ENCODE results near the gene FGD6. TPM values are rescaled to one million over a fixed set of nuclear protein-coding genes. Genes with fewer than 3 reads are reported as not detected.

The FGD6 gene
- total RNA-seq, 1 experiment from 2014 or later: 1.1 TPM

- peak; percentile 14 for DNase-seq (ENCODE audit: low read depth, low spot score)
- in situ Hi-C loops (cut with HindIII; ENCODE audit: low pct_unique_long_range_greater_than_20kb, low sequenced_read_pairs): no loop called here
These were observed 1.3 kb downstream of the FGD6 start for GRCh38 chr12:95215949-95216348.

DNA sequence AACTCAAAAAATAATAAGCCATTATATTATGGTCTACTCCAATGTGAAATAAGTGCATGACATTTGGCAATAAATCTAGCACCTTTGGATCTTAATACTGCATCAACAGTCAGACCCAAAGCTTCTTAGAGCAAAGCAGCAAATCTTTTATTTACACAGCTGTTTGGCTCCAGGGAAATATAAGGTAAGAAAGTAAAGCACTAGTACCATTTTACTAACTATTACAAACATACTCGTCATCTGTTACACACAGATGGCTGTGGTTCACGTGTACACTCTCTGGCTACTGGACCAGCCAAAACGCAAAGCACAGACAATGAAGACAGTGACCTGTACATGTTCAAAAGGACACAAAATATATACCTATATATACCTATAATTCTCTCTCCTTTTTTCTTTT is 2.8 kb downstream of the FGD6 start:
- in situ Hi-C loops (cut with HindIII; ENCODE audit: low pct_unique_long_range_greater_than_20kb, low sequenced_read_pairs): no loop called here
- no peak for DNase-seq (ENCODE audit: low read depth, low spot score)

DNA sequence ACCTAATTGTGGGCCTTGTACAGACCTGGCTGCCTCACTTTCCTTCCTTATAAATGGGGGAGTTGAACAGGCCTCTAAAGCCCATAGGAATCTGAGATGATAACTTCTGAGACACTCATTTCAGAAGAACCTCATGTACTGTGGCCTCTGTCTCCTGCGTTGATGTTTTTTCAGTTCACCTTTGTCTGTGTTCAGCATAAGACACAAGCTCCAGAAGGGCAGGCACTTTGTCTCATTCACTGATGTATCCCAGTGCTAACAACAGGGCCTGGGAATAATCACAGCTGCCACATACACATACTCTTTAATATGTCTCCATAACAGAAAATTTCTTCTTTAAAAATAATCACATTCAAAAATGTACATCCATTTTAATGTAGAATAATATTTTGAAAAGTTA is 3.3 kb downstream of the FGD6 start:
- DNase-seq (ENCODE audit: low read depth, low spot score): no peak
- in situ Hi-C loops (cut with HindIII; ENCODE audit: low pct_unique_long_range_greater_than_20kb, low sequenced_read_pairs): no loop called here

- in situ Hi-C loops (cut with HindIII; ENCODE audit: low pct_unique_long_range_greater_than_20kb, low sequenced_read_pairs): no loop called here
- DNase-seq (ENCODE audit: low read depth, low spot score): no peak
These were observed 4.1 kb downstream of the FGD6 start for GRCh38 chr12:95213119-95213518.

DNA sequence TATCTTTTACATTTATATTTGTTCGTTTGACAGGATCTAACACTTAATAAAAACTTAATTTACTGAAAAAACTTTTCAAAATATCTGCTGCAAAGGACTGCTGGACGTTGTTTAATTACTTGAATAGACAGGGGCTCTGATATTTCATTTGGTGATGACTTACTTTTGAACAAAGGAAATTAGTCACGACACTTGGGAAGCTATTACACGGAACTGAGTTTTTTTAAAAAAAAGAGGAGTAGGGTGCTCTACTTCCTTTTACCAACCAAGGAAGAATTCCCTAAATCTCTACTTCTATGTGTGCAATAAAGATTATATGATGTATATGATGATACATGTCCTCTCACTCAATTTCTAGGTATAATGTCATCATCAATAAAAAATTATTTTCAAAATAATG is 4.7 kb downstream of the FGD6 start:
- in situ Hi-C loops (cut with HindIII; ENCODE audit: low pct_unique_long_range_greater_than_20kb, low sequenced_read_pairs): no loop called here

GRCh38 chr12:95208678-95209077 is 8.6 kb downstream of the FGD6 start:
- in situ Hi-C loops (cut with HindIII; ENCODE audit: low pct_unique_long_range_greater_than_20kb, low sequenced_read_pairs): no loop called here
- DNase-seq (ENCODE audit: low read depth, low spot score): no peak

More for the DNA sequence above, 4.7 kb downstream of the FGD6 start:
- DNase-seq (ENCODE audit: low read depth, low spot score): no peak

DNA sequence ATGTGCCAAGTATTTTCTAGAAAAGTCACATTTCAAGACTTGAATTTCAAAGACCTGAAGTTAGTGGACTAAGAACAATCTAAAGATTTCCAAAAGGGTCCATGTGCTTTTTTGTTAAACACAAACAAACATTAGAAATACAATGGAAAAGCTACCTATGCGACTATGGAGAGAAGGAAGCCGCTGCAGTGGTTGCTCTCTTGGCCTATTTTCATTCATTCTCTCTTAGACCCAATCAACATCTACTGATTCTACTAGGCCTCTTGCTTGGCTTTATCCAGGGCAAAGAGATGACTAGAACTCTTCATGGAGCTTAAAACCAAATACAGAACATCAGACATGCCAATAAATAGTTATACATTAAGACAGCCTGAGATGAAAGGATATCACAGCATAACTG is 9.9 kb downstream of the FGD6 start:
- in situ Hi-C loops (cut with HindIII; ENCODE audit: low pct_unique_long_range_greater_than_20kb, low sequenced_read_pairs): no loop called here
- no peak for DNase-seq (ENCODE audit: low read depth, low spot score)

- DNase-seq (ENCODE audit: low read depth, low spot score): no peak
- in situ Hi-C loops (cut with HindIII; ENCODE audit: low pct_unique_long_range_greater_than_20kb, low sequenced_read_pairs): no loop called here
These were observed 10.4 kb downstream of the FGD6 start for GRCh38 chr12:95206916-95207315.

DNA sequence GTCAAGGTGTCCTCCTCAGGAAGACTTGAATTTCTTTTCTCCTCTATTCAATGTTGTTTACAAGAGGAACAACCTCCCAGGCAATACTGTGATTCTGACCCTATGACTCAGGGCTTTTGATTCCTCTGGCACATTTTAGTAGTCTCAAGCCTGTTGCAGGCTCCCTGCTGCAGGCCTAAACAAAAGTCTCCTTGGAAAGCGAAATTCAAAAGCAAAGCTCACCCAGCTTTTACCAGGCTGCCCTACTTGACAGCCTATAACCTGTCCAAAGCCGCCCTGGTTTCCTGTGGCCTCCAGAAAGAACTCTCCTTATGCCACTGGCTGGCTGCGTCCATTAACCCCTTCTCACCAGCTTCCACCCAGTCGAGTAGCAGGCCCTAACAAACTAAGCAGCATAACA is 11.6 kb downstream of the FGD6 start:
- in situ Hi-C loops (cut with HindIII; ENCODE audit: low pct_unique_long_range_greater_than_20kb, low sequenced_read_pairs): no loop called here

GRCh38 chr12:95205016-95205624 is 12.1 kb downstream of the FGD6 start:
- in situ Hi-C loops (cut with HindIII; ENCODE audit: low pct_unique_long_range_greater_than_20kb, low sequenced_read_pairs): no loop called here
- no peak for DNase-seq (ENCODE audit: low read depth, low spot score)

More for the DNA sequence above, 11.6 kb downstream of the FGD6 start:
- peak; percentile 7 for DNase-seq (ENCODE audit: low read depth, low spot score)

DNA sequence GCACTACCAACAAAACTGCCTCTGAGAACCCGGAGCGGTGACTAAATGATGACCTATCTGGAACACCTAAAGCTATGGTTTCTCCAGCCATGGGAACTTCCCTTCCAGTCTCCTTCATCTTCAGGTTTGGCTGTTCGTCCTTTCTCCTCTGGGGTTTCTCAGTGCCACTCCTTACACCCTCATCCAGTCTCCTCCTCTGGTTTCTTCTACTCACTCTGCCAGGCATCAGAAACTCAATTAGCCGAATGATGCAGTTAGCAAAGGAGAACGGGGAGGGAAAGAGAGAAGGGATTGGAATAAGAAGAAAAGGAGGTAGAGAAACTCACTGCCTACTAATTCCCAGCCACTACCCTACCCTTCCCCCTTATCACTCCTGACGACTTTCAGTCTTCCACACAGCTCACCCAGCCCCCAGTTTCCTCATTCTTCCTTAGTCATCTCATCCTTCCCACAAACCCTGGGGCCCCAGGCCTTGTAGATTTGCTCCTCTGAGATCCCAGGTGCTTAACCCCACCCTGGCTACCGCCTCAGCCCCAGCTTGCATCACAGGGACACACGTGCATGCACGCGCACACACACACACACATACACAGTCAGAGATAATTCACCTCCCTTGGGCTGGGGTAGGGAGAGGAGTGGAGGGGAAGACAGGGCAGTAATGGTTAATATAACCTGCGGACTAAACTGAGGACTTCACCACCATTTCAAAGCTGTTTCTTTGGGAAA is 13.0 kb downstream of the FGD6 start:
- DNase-seq (ENCODE audit: low read depth, low spot score): no peak
- in situ Hi-C loops (cut with HindIII; ENCODE audit: low pct_unique_long_range_greater_than_20kb, low sequenced_read_pairs): no loop called here

GRCh38 chr12:95203487-95204030 is 13.7 kb downstream of the FGD6 start:
- in situ Hi-C loops (cut with HindIII; ENCODE audit: low pct_unique_long_range_greater_than_20kb, low sequenced_read_pairs): no loop called here
- no peak for DNase-seq (ENCODE audit: low read depth, low spot score)

DNA sequence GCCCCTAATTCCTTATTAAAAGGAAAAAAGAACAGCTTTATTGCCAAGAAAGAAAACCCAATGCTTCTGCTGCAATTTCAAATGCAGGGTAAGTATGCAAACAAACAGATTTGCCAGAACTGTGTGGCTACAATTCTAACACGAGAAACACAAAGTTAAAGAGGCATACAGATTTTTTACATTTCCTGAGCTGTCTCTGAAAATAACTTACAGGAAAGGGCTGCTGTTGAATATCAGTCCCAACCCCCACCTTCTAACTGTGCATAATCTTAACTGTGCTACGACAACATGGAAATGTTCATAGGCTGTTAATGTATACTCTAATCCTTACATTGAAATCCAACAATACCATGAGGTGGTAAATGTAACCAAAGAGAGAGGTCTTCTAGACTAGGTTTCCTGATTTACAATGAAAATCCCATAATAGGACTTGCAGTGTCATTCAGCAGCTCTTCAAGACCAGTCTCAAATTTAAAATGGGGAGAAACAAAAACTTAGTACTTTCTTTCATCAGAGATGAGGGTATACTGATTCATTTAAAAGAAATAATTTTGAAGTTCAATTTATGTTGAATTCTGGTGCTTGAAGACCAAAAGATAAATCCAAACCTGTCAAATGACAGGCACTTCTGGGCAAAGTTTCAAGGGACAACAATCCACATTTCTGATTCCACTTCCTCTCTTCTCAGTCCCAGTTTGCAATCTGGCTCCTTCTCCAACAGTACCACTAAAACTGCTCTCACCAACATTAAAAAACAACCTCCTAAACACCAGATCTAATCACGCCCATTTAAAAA is 14.4 kb downstream of the FGD6 start:
- no peak for DNase-seq (ENCODE audit: low read depth, low spot score)
- in situ Hi-C loops (cut with HindIII; ENCODE audit: low pct_unique_long_range_greater_than_20kb, low sequenced_read_pairs): no loop called here

- in situ Hi-C loops (cut with HindIII; ENCODE audit: low pct_unique_long_range_greater_than_20kb, low sequenced_read_pairs): no loop called here
- DNase-seq (ENCODE audit: low read depth, low spot score): no peak
These were observed 16.1 kb downstream of the FGD6 start for GRCh38 chr12:95201056-95201670.

DNA sequence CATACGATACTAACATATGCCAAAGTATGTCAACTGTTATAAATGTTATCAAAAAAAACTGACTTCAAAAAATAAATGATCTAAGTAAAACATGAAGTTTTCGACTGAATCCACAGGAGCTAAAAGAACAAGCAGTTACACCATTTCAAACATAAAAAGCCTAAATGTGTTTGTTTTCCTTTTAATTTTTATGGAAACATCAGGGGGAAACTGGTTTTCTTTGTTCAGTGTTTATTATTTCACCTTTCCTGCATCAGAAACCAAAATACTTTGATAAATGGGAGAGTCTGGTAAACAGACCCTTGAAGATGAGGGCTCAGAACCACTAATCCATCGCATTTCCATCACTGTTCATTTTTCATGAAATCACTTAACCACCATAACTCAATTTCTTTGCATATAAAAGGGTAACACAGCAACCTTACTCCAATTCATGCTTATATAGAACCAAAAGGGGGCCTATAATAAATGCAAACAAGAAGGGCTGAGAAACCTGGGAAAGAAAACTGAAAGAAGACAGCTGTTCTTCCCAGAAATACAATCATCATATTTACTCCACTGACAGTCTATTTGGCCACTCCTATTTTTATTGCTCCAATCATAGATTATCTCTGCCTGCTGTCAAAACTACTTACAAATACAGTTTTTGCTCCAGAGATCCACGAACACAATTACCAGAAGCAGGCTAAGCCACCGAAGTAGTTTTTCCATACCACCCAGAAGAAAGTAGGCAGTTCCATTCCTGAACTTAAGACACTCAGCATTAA is 17.0 kb downstream of the FGD6 start:
- no peak for DNase-seq (ENCODE audit: low read depth, low spot score)
- in situ Hi-C loops (cut with HindIII; ENCODE audit: low pct_unique_long_range_greater_than_20kb, low sequenced_read_pairs): no loop called here

GRCh38 chr12:95198914-95199313 is 18.4 kb downstream of the FGD6 start:
- DNase-seq (ENCODE audit: low read depth, low spot score): no peak
- in situ Hi-C loops (cut with HindIII; ENCODE audit: low pct_unique_long_range_greater_than_20kb, low sequenced_read_pairs): no loop called here

- in situ Hi-C loops (cut with HindIII; ENCODE audit: low pct_unique_long_range_greater_than_20kb, low sequenced_read_pairs): no loop called here
- DNase-seq (ENCODE audit: low read depth, low spot score): no peak
These were observed 19.6 kb downstream of the FGD6 start for GRCh38 chr12:95197636-95198035.

Data from SK-MEL-5 (cell line).